Activated naive CD4-positive, alpha-beta T cell treated with anti-CD3 and anti-CD28 coated beads for 36 hours (primary cell): Measurements from ENCODE around the gene PSMA6. TPM values are rescaled to one million over a fixed set of nuclear protein-coding genes. Genes with fewer than 3 reads are reported as not detected.
A peak's percentile ranks its signal among the peaks of the same experiment; 100 is the strongest.

Source experiments
- CTCF ChIA-PET: fragments of 350-600 bp; sonication (Branson Sonifier 250); formaldehyde crosslinking; loops from one replicate; lab custom pipeline; 2021; ENCODE audit warnings: antibody characterized with exemption; lab: Charles Lee
- DNase-seq: peaks from one replicate; pipeline ENCODE4 v3.0.0-alpha.2; 2020
- H3K27ac Mint-ChIP-seq: one replicate; pipeline ENCODE4 v1.8.0; 2021; ENCODE audit warnings: mild to moderate bottlenecking, mixed read lengths
- H3K27me3 Mint-ChIP-seq: one replicate; pipeline ENCODE4 v1.8.0; 2021; ENCODE audit warnings: low read depth, mixed read lengths
- H3K36me3 Mint-ChIP-seq: one replicate; pipeline ENCODE4 v1.8.0; 2021; ENCODE audit warnings: low read depth, mixed read lengths
- H3K4me1 Mint-ChIP-seq: one replicate; pipeline ENCODE4 v1.8.0; 2021; ENCODE audit warnings: low read depth, mixed read lengths
- H3K4me3 Mint-ChIP-seq: one replicate; pipeline ENCODE4 v1.8.0; 2021; ENCODE audit warnings: mild to moderate bottlenecking, moderate library complexity, mixed read lengths
- H3K9me3 Mint-ChIP-seq: one replicate; pipeline ENCODE4 v1.8.0; 2021; ENCODE audit warnings: mixed read lengths
- intact Hi-C: fragments of 100-400 bp; cut with micrococcal nuclease; formaldehyde crosslinking; loops from one replicate; pipeline ENCODE4 v1.15.1; 2023
- total RNA-seq, 2 experiments: library from RNA; stranded (reverse); gene quantifications; one replicate each; pipeline ENCODE4 v1.2.3, GENCODE V29; 2021

Gene PSMA6
- total RNA-seq, 2 experiments from 2014 or later: 433 to 437 TPM

- Mint-ChIP-seq H3K27me3 (no peaks in the 10 kb centered on the region), H3K4me3 (no peak overlapping the region)
- CTCF ChIA-PET: interaction anchor here (0.9 to 1.1 kb wide), 2 partner anchors 25 to 75 kb away, joined by 3 read pairs; no protein-coding TSS in a partner anchor
Observed at GRCh38 chr14:35338731-35339405, 46.7 kb downstream of the PSMA6 start.

GRCh38 chr14:35339761-35340406 lies 47.7 kb downstream of the PSMA6 start:
- Mint-ChIP-seq H3K27me3 (no peaks in the 10 kb centered on the region), H3K9me3 (no peaks in the 10 kb centered on the region), H3K4me1 (peaks cover 18% of the 10 kb centered on the region), H3K4me3 (no peak overlapping the region), H3K36me3 (no peaks in the 10 kb centered on the region), H3K27ac (no peak overlapping the region)
- intact Hi-C loops: no loop called here
- CTCF ChIA-PET: interaction anchor here (0.6 to 1.1 kb wide), 4 partner anchors 26 to 830 kb away, joined by 3 to 5 read pairs (median 4); no protein-coding TSS in a partner anchor
- no peak for DNase-seq

More at GRCh38 chr14:35338731-35339405, 46.7 kb downstream of the PSMA6 start:
- Mint-ChIP-seq H3K4me1 (peaks cover 22% of the 10 kb centered on the region), H3K36me3 (no peaks in the 10 kb centered on the region), H3K27ac (no peak overlapping the region), H3K9me3 (no peaks in the 10 kb centered on the region)
- DNase-seq: no peak
- intact Hi-C loops: no loop called here

GRCh38 chr14:35340616-35341453 lies 48.7 kb downstream of the PSMA6 start:
- Mint-ChIP-seq H3K4me1 (peaks cover 18% of the 10 kb centered on the region), H3K27ac (no peak overlapping the region), H3K4me3 (no peak overlapping the region), H3K27me3 (no peaks in the 10 kb centered on the region), H3K9me3 (no peaks in the 10 kb centered on the region), H3K36me3 (no peaks in the 10 kb centered on the region)
- DNase-seq: no peak
- CTCF ChIA-PET: interaction anchor here (0.7 to 0.9 kb wide), 2 partner anchors 50 to 63 kb away, joined by 3 to 5 read pairs; partner anchors contain the start of gene NFKBIA
- intact Hi-C loops: no loop called here

- DNase-seq: no peak
- no peaks in the 10 kb centered on the region for H3K9me3 Mint-ChIP-seq
- no peaks in the 10 kb centered on the region for H3K27me3 Mint-ChIP-seq
- H3K4me1 Mint-ChIP-seq: peaks cover 18% of the 10 kb centered on the region
- H3K27ac Mint-ChIP-seq: no peak overlapping the region
- intact Hi-C loops: no loop called here
- H3K4me3 Mint-ChIP-seq: no peak overlapping the region
- H3K36me3 Mint-ChIP-seq: no peaks in the 10 kb centered on the region
- CTCF ChIA-PET: interaction anchor here (0.9 to 1.2 kb wide), 2 partner anchors 10 to 63 kb away, joined by 3 to 4 read pairs; partner anchors contain the start of gene NFKBIA
Observed at GRCh38 chr14:35341454-35341750, 49.2 kb downstream of the PSMA6 start.

GRCh38 chr14:35341751-35342488 lies 49.7 kb downstream of the PSMA6 start:
- CTCF ChIA-PET: interaction anchor here (0.6 to 1.2 kb wide), 3 partner anchors 10 to 62 kb away, joined by 3 to 4 read pairs (median 3); partner anchors contain the start of gene NFKBIA
- Mint-ChIP-seq H3K36me3 (no peaks in the 10 kb centered on the region), H3K4me3 (no peak overlapping the region), H3K9me3 (no peaks in the 10 kb centered on the region), H3K27ac (no peak overlapping the region), H3K4me1 (peaks cover 18% of the 10 kb centered on the region), H3K27me3 (no peaks in the 10 kb centered on the region)
- peak; percentile 51 for DNase-seq
- intact Hi-C loops: no loop called here

GRCh38 chr14:35342489-35343010 lies 50.4 kb downstream of the PSMA6 start:
- no peak overlapping the region for H3K27ac Mint-ChIP-seq
- H3K36me3 Mint-ChIP-seq: no peaks in the 10 kb centered on the region
- no peak overlapping the region for H3K4me3 Mint-ChIP-seq
- CTCF ChIA-PET: interaction anchor here (1.2 kb wide), 1 partner anchor 11 kb away, joined by 4 read pairs; no protein-coding TSS in a partner anchor
- H3K27me3 Mint-ChIP-seq: no peaks in the 10 kb centered on the region
- no peak for DNase-seq
- intact Hi-C loops: no loop called here
- peaks cover 18% of the 10 kb centered on the region for H3K4me1 Mint-ChIP-seq
- H3K9me3 Mint-ChIP-seq: no peaks in the 10 kb centered on the region

- no peak for DNase-seq
- no peak overlapping the region for H3K4me3 Mint-ChIP-seq
- no peaks in the 10 kb centered on the region for H3K27me3 Mint-ChIP-seq
- H3K36me3 Mint-ChIP-seq: no peaks in the 10 kb centered on the region
- H3K9me3 Mint-ChIP-seq: no peaks in the 10 kb centered on the region
- CTCF ChIA-PET: no interaction called here
- peaks cover 18% of the 10 kb centered on the region for H3K4me1 Mint-ChIP-seq
- no peak overlapping the region for H3K27ac Mint-ChIP-seq
- intact Hi-C loops: no loop called here
Observed at GRCh38 chr14:35343702-35344101, 51.5 kb downstream of the PSMA6 start.

GRCh38 chr14:35344107-35344807 lies 52.1 kb downstream of the PSMA6 start:
- no peak overlapping the region for H3K4me3 Mint-ChIP-seq
- intact Hi-C loops: no loop called here
- H3K36me3 Mint-ChIP-seq: no peaks in the 10 kb centered on the region
- no peak for DNase-seq
- H3K27me3 Mint-ChIP-seq: no peaks in the 10 kb centered on the region
- peaks cover 18% of the 10 kb centered on the region for H3K4me1 Mint-ChIP-seq
- H3K9me3 Mint-ChIP-seq: no peaks in the 10 kb centered on the region
- CTCF ChIA-PET: no interaction called here
- H3K27ac Mint-ChIP-seq: no peak overlapping the region

- Mint-ChIP-seq H3K27ac (no peak overlapping the region), H3K4me3 (no peak overlapping the region), H3K36me3 (no peaks in the 10 kb centered on the region), H3K4me1 (peaks cover 7% of the 10 kb centered on the region), H3K9me3 (no peaks in the 10 kb centered on the region), H3K27me3 (no peaks in the 10 kb centered on the region)
- no peak for DNase-seq
- intact Hi-C loops: no loop called here
- CTCF ChIA-PET: interaction anchor here (0.6 kb wide), 1 partner anchor 117 kb away, joined by 3 read pairs; no protein-coding TSS in a partner anchor
Observed at GRCh38 chr14:35346738-35347322, 54.6 kb downstream of the PSMA6 start.

GRCh38 chr14:35347323-35348043 lies 55.3 kb downstream of the PSMA6 start:
- Mint-ChIP-seq H3K4me1 (peaks cover 10% of the 10 kb centered on the region), H3K4me3 (no peak overlapping the region), H3K9me3 (no peaks in the 10 kb centered on the region), H3K27me3 (no peaks in the 10 kb centered on the region), H3K36me3 (no peaks in the 10 kb centered on the region), H3K27ac (no peak overlapping the region)
- intact Hi-C loops: no loop called here
- CTCF ChIA-PET: interaction anchor here (0.6 kb wide), 1 partner anchor 118 kb away, joined by 3 read pairs; no protein-coding TSS in a partner anchor
- DNase-seq: no peak
